NCI-H510A (cell line): ENCODE measurements around the gene LRP6.

Source experiments
- DNase-seq: peaks from one replicate; lab custom pipeline; 2025; lab: John Stamatoyannopoulos, UW

LRP6 gene

DNA sequence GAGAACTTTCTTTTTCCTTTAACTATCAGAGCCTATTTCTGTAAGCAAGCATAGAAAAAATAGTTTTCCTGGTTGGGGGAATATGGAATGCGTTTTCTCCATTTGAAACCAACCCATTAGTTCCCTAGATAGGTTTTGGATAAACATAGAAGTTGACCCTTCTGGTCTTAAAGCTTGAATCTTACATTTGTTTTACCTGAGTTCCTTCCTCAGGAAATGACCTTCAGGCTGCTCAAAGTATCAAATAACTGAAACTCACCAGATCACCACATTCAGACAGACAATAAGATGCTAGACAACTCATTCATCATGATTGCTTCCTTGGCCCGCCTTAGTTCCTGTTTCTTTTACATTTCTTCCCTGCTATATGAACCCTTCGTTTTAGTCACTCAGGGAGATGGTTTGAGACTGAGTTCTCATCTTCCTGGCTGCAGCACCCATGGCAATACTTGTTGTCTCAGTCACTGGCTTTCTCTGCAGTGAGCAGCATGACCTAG is 52.2 kb downstream of the LRP6 start:
- no peak for DNase-seq

- no peak for DNase-seq
Observed at GRCh38 chr12:12214201-12214600, 52.6 kb downstream of the LRP6 start.

DNA sequence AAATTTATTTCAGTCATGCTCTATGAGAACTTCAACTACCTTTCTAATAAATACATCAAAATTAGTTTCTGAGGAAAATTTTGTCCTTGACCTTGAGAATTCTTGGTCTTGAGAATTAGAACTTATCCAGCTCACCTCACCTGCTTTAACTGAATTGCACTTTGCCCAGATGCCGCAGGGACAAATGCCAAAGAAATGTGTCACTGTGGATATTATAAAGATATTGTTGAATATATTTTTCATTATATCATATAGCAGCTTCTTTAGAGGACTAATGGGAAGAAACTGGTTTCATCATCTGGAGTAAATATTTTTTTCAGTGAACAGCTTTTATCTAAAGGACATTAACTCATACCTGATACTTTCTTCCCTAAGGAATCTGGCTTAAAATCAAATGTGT is 54.1 kb downstream of the LRP6 start:
- DNase-seq = no peak

- no peak for DNase-seq
Observed at GRCh38 chr12:12210983-12211382, 55.9 kb downstream of the LRP6 start.

- DNase-seq = no peak
Observed at GRCh38 chr12:12210416-12210815, 56.4 kb downstream of the LRP6 start.

DNA sequence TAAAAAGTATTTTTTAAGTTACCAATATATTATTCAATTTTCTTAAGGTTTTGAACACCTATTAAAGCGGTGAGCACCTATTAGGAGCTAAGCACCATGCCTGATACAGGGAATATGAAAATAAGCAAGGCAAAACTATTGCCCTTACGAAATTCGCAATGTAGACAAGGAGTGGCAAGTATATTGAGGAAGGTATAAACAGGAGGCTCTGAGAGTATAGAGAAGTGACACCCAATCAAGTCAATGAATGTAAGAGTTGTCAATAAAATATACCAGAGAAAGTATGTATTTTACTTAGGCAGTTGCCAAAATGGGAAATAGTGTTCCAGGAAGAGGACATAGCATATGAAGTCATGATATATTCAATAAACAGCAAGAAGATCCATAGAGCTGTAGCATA is 57.2 kb downstream of the LRP6 start:
- DNase-seq = no peak

- DNase-seq = no peak
Observed at GRCh38 chr12:12209043-12209442, 57.8 kb downstream of the LRP6 start.

GRCh38 chr12:12207746-12208145 is 59.1 kb downstream of the LRP6 start:
- DNase-seq = no peak

DNA sequence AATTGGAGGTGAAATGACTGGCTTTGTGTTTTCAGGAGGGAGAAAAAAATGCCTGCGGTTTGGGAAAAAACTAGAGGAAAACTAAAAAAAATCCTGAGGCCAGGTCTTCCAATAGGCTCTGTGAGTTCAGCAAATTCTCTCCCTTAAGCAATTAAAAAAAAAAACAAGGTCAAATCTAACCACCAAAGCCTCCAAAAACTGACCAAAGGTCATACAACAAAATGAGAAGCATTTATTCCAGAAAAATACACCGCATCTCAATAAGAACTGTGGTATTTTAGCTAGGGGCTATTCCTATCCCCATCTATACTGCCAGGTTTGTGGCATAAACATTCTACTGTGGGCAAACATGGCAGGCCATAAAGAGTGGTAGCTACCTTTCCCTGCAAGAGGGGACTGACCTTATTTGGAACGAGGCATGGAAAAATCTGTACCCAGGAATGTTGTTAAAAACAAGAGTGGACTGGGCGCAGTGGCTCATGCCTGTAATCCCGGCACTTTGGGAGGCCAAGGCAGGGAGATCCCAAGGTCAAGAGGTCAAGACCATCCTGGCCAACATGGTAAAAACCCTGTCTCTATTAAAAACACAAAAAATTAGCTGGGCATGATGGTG is 60.0 kb downstream of the LRP6 start:
- DNase-seq = no peak

DNA sequence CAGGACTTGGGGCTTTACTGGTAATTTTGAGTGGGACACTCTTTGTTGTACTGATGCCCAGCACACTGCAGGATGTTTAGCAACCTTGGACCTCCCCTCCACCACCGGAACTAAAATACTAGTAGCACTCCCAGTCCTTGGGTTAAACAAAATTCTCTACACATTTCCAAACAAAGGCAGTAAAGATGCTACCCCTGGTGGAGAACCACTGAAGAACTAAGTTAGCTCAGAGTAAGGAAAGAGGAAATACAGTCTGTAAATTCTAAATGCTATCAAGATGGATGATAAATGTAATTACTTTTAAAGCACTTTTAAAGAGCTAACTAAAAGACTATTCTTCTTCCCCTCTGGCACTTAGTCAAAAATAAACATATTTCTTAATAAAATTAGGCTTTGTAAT is 64.1 kb downstream of the LRP6 start:
- DNase-seq = no peak

- no peak for DNase-seq
Observed at GRCh38 chr12:12202105-12202504, 64.7 kb downstream of the LRP6 start.

DNA sequence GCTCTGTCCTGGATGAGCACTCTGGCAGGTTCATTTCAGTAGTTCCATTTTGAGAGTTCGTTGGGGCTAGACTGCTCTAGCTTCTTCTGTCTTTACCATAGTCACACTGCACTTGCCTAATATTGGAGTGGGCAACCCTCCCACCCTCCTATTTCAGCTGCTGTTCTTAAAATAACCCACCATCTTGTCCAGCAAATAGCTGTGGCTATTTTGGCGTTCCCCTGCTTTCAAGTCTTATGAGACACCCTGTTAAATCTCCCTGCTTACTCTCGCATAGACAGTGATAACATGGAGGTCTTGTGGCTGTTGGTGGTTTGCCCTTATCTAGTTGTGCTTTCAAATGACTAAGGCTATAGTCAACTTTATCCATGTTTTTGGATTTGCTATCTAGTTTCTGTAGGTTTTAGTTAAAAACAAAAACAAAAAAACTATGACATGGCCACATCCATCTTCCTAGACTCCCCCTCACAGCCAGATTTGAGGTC is 65.5 kb downstream of the LRP6 start:
- no peak for DNase-seq

GRCh38 chr12:12200363-12200762 is 66.5 kb downstream of the LRP6 start:
- DNase-seq = no peak

GRCh38 chr12:12198124-12198523 is 68.7 kb downstream of the LRP6 start:
- DNase-seq = no peak

GRCh38 chr12:12197128-12197527 is 69.7 kb downstream of the LRP6 start:
- DNase-seq = no peak

GRCh38 chr12:12195516-12195915 is 71.3 kb downstream of the LRP6 start:
- DNase-seq = no peak

GRCh38 chr12:12195081-12195480 is 71.8 kb downstream of the LRP6 start:
- no peak for DNase-seq

DNA sequence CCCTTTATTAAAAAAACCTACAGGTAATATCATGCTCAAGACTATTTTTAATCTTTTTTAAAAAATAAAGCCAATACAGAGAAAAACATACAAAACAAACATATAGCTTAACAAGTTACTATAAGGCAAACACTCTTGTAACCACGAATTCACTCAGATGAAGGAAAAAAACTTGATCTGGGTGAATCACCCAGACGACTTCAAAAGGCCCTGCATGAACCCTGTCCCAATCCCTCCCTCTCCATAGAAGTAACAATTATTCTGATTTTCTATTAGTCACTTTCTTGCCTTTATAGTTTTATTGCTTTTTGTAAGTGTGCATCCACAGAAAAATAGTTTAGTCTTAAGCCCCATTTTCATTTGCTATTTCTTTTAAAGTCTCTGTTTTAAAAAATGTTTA is 72.6 kb downstream of the LRP6 start:
- no peak for DNase-seq

- no peak for DNase-seq
Observed at GRCh38 chr12:12191008-12191407, 75.8 kb downstream of the LRP6 start.

DNA sequence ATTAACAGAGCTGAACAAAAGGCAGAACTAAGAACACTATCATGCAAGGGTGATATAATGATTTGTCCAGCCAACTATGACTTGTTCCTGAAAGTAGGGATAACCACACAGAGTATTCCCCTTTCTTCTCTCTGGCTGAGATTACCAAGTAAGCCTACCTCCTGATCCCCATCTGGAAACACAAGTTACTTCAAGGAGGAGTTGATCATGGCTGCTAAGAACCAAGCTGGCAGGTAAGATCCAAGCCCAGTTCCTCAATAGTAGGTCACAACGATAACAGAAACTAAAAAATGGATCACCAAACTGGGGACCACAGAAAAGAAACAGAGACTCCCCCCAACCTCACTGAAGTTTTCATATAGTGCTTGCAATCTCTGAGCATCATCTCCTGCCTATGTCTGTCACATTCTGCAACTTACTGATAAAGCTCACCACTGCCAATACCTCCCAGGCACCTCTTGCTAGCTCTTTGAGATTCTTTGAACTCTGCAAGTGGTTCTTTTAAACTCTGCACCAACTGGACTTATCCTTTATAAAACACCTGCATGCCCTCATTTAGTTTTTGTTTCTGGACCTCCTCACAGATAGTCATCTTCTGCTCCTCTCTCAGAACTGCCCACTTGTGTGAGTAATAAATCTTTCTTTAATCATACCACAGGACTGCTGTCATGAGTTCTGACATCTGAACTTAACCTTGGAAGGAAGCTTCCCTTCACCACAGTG is 76.6 kb downstream of the LRP6 start:
- no peak for DNase-seq

- DNase-seq = no peak
Observed at GRCh38 chr12:12185414-12185813, 81.4 kb downstream of the LRP6 start.

DNA sequence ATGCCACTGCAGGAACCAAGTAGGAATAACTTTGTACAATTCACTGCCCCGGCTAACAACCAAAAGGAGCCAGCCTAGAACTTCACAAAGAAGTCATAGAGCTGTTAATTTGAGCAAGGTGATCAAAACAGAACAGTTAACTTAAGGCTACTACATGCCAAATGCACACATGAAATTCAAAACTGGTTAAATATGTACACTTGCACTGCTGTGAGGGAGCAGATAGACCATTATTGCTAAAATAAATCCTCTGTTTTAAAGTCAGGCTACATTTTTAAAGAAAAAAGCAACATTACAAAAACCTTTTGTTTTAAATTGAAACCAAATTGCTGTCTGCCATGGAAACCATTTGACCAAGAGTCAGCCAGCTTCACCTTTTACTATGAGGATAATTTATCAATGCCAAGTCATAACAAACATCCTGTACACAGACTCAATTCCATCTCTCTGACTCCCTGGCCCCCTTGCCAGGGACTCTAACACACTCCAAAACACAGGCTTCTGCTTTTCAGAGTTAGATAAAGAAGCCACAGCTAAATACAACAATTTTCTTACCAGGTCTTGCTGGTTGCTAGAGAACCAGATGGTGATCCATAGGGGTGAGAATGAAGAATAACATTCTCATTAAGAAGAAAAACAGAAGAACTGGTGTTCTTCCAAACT is 84.0 kb downstream of the LRP6 start:
- DNase-seq = no peak

GRCh38 chr12:12181511-12181910 is 85.3 kb downstream of the LRP6 start:
- DNase-seq = no peak
